Activated gamma-delta T cell (primary cell): ENCODE data around the gene NME7.
"Not testable (repeated sequence)": the region's sequence is repeated elsewhere in the genome, so short reads cannot be mapped to it uniquely, and the experiment has no call there.

Experiments
- DNase-seq: peaks from one replicate; lab custom pipeline; 2025; lab: John Stamatoyannopoulos, UW

NME7 gene

DNA sequence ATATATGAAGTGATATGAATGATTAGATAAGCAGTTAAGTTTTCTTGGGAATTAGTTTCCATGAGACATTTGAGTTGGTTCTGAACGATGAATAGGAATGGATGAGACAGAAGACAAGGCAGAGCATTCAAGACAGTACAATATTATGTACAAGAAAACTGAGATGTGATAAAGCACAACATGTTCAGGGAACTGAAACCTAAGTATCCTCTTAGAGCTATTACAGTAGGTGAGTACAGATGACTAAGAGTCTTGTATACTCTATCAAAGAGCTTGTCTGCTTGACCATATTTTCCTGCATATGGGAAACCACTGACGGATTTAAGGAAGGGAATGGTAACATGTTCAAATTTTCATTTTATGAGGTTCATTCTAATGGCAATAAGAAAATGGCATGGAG lies 61.6 kb downstream of the NME7 start:
- DNase-seq = no peak

DNA sequence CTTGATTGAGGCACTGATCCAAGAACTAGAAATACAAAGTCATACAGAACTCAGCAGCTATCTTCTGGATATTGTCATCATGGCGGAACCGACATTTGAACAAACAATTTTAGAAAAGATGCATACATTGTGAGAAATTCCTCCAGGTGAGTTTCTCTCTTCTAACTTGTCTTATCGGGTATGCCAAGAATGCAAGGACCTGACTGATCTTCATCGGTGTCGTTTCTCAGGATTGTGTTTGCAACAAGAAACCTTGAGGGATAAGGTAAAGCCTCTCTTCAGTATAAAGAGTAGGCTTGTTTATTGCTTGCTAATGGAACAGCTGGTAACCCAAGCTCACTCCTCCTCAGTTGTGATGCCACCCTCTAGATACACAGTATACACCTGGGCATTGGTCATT lies 62.2 kb downstream of the NME7 start:
- no peak for DNase-seq

DNA sequence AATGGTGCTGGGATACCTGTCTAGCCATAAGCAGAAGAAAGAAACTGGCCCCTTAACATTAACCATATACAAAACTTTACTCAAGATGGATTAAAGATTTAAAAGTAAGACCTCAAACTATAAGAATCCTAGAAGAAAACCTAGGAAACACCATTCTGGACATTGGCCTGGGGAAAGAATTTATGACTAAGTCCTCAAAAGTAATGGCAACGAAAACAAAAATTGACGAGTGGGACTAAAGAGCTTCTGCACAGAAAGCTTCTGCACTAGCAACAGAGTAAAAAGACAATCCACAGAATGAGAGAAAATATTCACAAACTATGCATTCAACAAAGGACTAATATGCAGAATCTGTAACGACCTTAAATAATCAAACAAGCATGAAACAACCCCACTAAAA lies 66.7 kb downstream of the NME7 start:
- DNase-seq = no peak

- DNase-seq = no peak
Observed at GRCh38 chr1:169298441-169298840, 69.2 kb downstream of the NME7 start.

DNA sequence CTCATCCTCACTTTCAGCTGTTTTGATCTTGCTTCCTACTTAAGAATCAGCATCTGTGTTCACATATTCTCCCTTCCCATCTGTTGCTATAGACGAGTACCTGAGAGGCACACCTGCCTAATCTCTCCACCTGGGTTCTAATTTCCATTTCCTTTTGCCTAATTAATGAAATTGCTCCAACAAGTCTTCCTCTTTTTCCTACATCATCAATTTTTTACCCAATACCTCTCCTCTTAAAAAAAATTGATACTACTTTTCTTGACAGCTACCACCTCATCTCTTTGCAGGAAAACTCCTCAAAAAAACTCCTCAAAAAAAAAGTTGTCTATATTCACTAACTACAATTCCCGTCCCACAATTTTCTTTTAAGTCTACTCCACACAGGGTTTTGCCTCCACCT lies 71.8 kb downstream of the NME7 start:
- no peak for DNase-seq

GRCh38 chr1:169295425-169295824 lies 72.2 kb downstream of the NME7 start:
- no peak for DNase-seq

GRCh38 chr1:169289016-169289415 lies 78.6 kb downstream of the NME7 start:
- DNase-seq = no peak

DNA sequence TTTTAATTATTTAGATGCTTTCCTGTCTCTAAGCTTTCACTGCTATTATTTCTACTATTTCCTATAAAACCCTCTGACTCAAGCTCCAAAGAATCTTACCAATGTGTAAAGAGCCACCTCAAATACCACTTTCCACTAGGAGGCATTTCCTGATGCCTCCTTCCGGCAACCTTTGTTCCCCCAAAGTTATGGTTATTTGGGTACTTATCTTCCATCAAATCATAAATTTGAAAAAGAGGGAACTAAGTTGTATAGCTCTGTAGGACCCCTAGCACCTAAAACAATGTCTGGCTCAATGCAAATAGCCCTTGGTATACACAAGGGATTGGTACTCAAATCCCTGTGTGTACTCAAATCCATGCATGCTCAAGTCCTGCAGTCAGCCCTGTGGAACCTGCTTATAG lies 79.6 kb downstream of the NME7 start:
- no peak for DNase-seq

GRCh38 chr1:169287280-169287679 lies 80.3 kb downstream of the NME7 start:
- DNase-seq = no peak

GRCh38 chr1:169281562-169281961 lies 86.0 kb downstream of the NME7 start:
- DNase-seq = not testable (repeated sequence)

GRCh38 chr1:169271098-169271497 lies 96.5 kb downstream of the NME7 start:
- DNase-seq = no peak

DNA sequence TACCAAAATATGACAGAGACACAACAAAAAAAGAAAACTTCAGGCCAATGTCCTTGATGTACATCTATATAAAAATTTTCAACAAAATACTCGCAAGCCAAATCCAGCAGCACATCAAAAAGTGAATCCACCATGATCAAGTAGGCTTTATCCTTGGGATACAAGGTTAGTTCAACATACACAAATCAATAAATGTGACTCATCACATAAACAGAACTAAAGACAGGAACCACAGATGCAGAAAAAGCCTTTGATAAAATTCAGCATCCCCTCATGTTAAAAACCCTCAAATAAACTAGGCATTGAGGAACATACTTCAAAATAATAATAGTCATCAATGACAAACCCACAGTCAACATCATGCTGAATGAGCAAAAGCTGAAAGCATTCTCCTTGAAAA lies 101.5 kb downstream of the NME7 start:
- DNase-seq = no peak

- DNase-seq = no peak
Observed at GRCh38 chr1:169263059-169263458, 104.5 kb downstream of the NME7 start.

DNA sequence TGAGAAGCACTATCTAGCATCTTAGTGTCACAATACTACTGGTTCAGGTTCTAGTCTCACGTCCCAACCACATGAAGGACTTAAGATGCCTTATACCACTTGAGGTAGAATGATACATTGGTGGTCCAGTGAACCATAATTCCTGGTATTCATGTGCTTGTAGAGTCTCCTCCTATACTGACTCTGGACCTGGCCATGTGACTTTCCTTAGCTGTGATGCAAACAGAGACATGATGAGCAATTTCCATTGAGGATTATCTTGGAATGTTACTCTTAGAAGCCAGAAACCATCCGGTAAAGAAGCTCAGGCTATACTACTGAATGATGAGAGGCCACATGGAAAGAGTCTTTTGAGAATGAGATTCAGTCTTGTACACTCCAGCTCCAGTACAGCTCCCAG lies 105.7 kb downstream of the NME7 start:
- no peak for DNase-seq

- DNase-seq = no peak
Observed at GRCh38 chr1:169260478-169261151, 107.0 kb downstream of the NME7 start.

GRCh38 chr1:169259816-169260215 lies 107.8 kb downstream of the NME7 start:
- DNase-seq = no peak

DNA sequence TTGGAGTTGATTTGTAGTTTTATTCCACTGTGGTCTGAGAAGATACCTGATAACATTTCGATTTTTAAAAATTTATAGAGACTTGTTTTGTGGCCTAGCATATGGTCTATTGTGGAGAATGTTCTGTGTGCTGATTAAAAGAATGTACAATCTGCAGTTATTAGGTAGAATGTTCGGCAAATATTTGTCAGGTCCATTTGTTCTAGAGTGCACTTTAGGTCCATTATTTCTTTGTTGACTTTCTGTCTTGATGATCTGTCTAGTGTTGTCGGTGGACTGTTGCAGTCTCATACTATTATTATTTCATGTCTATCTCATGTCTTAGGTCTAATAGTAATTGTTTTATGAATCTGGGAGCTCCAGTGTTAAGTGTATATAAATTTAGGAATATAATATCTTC lies 116.8 kb downstream of the NME7 start:
- no peak for DNase-seq

DNA sequence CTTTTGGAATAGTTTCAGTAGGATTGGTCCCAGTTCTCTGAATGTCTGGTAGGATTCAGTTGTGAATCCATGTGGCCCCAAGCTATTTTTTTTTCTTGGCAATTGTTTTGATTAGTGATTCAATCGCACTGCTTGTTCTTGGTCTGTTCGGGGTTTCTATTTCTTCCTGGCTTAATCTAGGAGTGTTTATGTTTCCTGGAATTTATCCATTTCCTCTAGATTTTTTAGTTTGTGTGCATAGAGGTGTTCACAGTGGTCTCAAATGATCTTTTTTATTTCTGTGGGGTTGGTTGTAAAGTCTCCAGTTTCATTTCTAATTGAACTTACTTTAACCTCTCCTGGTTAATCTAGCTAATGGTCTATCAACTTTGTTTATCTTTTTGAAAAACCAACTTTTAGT lies 117.6 kb downstream of the NME7 start:
- no peak for DNase-seq

DNA sequence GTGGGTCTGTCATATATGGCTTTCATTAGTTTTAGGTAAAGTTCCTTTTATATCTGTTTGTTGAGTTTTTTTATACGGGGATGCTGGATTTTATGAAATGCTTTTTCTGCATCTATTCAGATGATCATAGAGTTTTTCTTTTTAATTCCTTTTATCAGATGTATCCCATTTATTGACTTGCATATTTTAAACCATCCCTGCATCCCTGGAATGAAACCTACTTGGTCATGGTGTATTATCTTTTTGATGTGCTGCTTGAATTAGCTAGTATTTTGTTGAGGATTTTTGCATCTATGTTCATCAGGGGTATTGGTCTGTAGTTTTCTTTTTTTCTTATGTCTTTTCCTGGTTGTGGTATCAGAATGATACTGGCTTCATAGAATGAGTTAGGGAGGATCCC lies 118.0 kb downstream of the NME7 start:
- DNase-seq = no peak

DNA sequence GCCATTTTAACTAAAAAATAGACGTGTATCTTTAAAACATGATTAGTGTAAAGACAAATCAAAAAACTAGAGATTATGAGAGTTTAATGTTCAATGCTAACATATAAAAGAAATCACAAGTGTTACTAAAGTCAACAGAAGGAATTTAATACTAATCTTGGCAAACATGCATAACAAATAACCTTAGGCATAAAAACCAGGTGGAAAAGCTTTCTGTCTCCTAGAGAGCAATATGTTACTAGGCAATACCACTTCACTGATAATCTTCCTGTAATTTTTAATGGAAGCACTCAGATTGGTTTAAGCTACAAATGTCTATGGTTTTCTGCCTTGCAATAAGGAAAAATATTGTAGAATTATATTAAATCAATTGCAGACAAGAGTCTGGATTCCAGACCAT lies 121.9 kb downstream of the NME7 start:
- DNase-seq = no peak

GRCh38 chr1:169240449-169241232 lies 127.0 kb downstream of the NME7 start:
- DNase-seq = no peak

GRCh38 chr1:169236880-169237279 lies 130.7 kb downstream of the NME7 start:
- no peak for DNase-seq

- no peak for DNase-seq
Observed at GRCh38 chr1:169236143-169236542, 131.5 kb downstream of the NME7 start.

- DNase-seq = no peak
Observed at GRCh38 chr1:169235568-169235967, 132.0 kb downstream of the NME7 start.
